Measurements from ENCODE around the gene RNU4-1.

The RNU4-1 gene

GRCh38 chr12:120254809-120255208 lies 38.2 kb downstream of the RNU4-1 start:
- TF ChIP-seq SIN3A (IDR thresholded peaks at IDR 0.05; ENCODE audit: borderline replicate concordance, insufficient read depth, low read length) (no peak), POLR2AphosphoS5 (IDR thresholded peaks at IDR 0.05; ENCODE audit: low read depth, low read length) (no peak)

DNA sequence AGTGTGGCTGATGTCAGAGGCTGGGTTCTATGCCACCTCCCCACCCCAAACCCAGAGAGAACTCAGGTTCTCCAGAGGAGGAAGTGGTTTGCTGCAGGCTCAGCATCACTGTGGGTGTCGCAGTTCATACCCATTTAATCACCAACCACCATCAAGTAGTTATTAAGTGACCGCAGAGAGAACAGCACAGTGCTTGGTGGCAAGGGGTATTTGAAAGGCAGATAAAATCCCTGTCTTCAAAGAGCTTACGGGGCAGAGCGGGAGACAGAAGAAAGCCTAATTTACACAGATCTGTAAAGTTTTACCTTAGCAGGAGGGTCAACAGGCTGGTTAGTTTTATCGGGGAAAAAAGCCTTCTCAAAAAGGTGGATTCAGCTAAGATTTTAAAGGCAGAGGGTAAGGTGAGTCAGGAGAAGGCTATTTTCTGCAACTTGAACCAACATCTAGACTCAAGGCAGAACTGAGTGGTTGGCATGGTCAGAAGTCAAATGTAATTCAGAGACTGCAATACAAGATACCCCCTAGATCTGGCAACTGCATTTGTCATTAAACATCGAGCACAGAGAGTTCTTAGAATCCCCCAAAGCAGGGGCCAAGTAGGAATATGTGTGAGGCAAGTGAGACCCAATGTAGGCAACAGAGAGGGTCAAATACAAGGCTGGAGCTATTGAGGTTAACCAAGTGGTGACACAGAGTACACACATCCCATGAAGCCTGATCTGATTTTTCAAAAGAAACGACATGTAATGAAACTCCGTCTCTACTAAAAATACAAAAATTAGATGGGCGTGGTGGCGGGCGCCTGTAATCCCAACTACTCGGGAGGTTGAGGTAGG lies 40.7 kb downstream of the RNU4-1 start:
- no peak for TF ChIP-seq TAF1 (IDR thresholded peaks at IDR 0.05; ENCODE audit: borderline replicate concordance, insufficient read depth, low read length)
- TF ChIP-seq, protein P1, sequence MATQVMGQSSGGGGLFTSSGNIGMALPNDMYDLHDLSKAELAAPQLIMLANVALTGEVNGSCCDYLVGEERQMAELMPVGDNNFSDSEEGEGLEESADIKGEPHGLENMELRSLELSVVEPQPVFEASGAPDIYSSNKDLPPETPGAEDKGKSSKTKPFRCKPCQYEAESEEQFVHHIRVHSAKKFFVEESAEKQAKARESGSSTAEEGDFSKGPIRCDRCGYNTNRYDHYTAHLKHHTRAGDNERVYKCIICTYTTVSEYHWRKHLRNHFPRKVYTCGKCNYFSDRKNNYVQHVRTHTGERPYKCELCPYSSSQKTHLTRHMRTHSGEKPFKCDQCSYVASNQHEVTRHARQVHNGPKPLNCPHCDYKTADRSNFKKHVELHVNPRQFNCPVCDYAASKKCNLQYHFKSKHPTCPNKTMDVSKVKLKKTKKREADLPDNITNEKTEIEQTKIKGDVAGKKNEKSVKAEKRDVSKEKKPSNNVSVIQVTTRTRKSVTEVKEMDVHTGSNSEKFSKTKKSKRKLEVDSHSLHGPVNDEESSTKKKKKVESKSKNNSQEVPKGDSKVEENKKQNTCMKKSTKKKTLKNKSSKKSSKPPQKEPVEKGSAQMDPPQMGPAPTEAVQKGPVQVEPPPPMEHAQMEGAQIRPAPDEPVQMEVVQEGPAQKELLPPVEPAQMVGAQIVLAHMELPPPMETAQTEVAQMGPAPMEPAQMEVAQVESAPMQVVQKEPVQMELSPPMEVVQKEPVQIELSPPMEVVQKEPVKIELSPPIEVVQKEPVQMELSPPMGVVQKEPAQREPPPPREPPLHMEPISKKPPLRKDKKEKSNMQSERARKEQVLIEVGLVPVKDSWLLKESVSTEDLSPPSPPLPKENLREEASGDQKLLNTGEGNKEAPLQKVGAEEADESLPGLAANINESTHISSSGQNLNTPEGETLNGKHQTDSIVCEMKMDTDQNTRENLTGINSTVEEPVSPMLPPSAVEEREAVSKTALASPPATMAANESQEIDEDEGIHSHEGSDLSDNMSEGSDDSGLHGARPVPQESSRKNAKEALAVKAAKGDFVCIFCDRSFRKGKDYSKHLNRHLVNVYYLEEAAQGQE (IDR thresholded peaks at IDR 0.05; ENCODE audit: insufficient read depth in 1 of 2, low read depth in 2 of 2, low read length in 2 of 2) = no peak
- TF ChIP-seq SIN3A (IDR thresholded peaks at IDR 0.05; ENCODE audit: borderline replicate concordance, insufficient read depth, low read length) = no peak
- no peak for TF ChIP-seq POLR2AphosphoS5 (IDR thresholded peaks at IDR 0.05; ENCODE audit: low read depth, low read length)
- TF ChIP-seq FOXP2 (optimal IDR thresholded peaks at IDR 0.05; ENCODE audit: borderline replicate concordance, extremely low read depth, extremely low read length, insufficient read depth) = no peak

- no peak; the same call in 1 of the 2 replicates for TF ChIP-seq SIN3A (IDR thresholded peaks at IDR 0.05; ENCODE audit: borderline replicate concordance, insufficient read depth, low read length)
- TF ChIP-seq, protein P1 (IDR thresholded peaks at IDR 0.05; ENCODE audit: insufficient read depth in 1 of 2, low read depth in 2 of 2, low read length in 2 of 2) = no peak
- TF ChIP-seq POLR2AphosphoS5 (IDR thresholded peaks at IDR 0.05; ENCODE audit: low read depth, low read length) = no peak
- TF ChIP-seq TAF1 (IDR thresholded peaks at IDR 0.05; ENCODE audit: borderline replicate concordance, insufficient read depth, low read length) = no peak
- TF ChIP-seq FOXP2 (optimal IDR thresholded peaks at IDR 0.05; ENCODE audit: borderline replicate concordance, extremely low read depth, extremely low read length, insufficient read depth) = no peak
These were observed 42.9 kb downstream of the RNU4-1 start for GRCh38 chr12:120249875-120250795.

GRCh38 chr12:120249266-120249874 lies 43.7 kb downstream of the RNU4-1 start:
- TF ChIP-seq FOXP2 (optimal IDR thresholded peaks at IDR 0.05; ENCODE audit: borderline replicate concordance, extremely low read depth, extremely low read length, insufficient read depth) = peak; percentile 20
- no peak for TF ChIP-seq TAF1 (IDR thresholded peaks at IDR 0.05; ENCODE audit: borderline replicate concordance, insufficient read depth, low read length)
- 0 out of 2 replicates have a peak, but pooled peaks have one; percentile 22 for TF ChIP-seq SIN3A (IDR thresholded peaks at IDR 0.05; ENCODE audit: borderline replicate concordance, insufficient read depth, low read length)
- TF ChIP-seq POLR2AphosphoS5 (IDR thresholded peaks at IDR 0.05; ENCODE audit: low read depth, low read length) = no peak
- TF ChIP-seq, protein P1 (IDR thresholded peaks at IDR 0.05; ENCODE audit: insufficient read depth in 1 of 2, low read depth in 2 of 2, low read length in 2 of 2) = no peak

- no peak for TF ChIP-seq FOXP2 (optimal IDR thresholded peaks at IDR 0.05; ENCODE audit: borderline replicate concordance, extremely low read depth, extremely low read length, insufficient read depth)
- no peak for TF ChIP-seq POLR2AphosphoS5 (IDR thresholded peaks at IDR 0.05; ENCODE audit: low read depth, low read length)
These were observed 45.4 kb downstream of the RNU4-1 start for GRCh38 chr12:120247621-120248030.
